IgD-negative memory B cell (primary cell): Measurements from ENCODE around the gene STAT4. TPM values are rescaled to one million over a fixed set of nuclear protein-coding genes. Genes with fewer than 3 reads are reported as not detected.

ENCODE experiments used
- H3K27ac Mint-ChIP-seq, 3 donors: one replicate each; pipeline ENCODE4 v1.8.0; 2020 to 2022; ENCODE audit warnings: mild to moderate bottlenecking in 3 of 3, mixed read lengths in 3 of 3, moderate library complexity in 1 of 3
- H3K27me3 Mint-ChIP-seq: one replicate; pipeline ENCODE4 v1.8.0; 2021; ENCODE audit warnings: mixed read lengths
- H3K36me3 Mint-ChIP-seq: one replicate; pipeline ENCODE4 v1.8.0; 2020; ENCODE audit warnings: mild to moderate bottlenecking, mixed read lengths
- H3K4me1 Mint-ChIP-seq, 3 donors: one replicate each; pipeline ENCODE4 v1.8.0; 2020 to 2022; ENCODE audit warnings: mixed read lengths in 3 of 3, mild to moderate bottlenecking in 1 of 3
- H3K4me3 Mint-ChIP-seq, 4 donors: one replicate each; pipeline ENCODE4 v1.8.0; 2020 to 2022; ENCODE audit warnings: mild to moderate bottlenecking in 4 of 4, mixed read lengths in 4 of 4, moderate library complexity in 3 of 4
- H3K9me3 Mint-ChIP-seq, 3 donors: one replicate each; pipeline ENCODE4 v1.8.0; 2020 to 2021; ENCODE audit warnings: mixed read lengths in 3 of 3, mild to moderate bottlenecking in 1 of 3
- polyA plus RNA-seq: library from polyadenylated mRNA; unstranded; fragments of 300-500 nt; fragmentation: Illumina TruSeq; gene quantifications from one replicate; pipeline ENCODE4 v1.2.3, GENCODE V29; 2021

Gene STAT4
- polyA plus RNA-seq, 1 donor from 2014 or later, result 1.9 TPM

DNA sequence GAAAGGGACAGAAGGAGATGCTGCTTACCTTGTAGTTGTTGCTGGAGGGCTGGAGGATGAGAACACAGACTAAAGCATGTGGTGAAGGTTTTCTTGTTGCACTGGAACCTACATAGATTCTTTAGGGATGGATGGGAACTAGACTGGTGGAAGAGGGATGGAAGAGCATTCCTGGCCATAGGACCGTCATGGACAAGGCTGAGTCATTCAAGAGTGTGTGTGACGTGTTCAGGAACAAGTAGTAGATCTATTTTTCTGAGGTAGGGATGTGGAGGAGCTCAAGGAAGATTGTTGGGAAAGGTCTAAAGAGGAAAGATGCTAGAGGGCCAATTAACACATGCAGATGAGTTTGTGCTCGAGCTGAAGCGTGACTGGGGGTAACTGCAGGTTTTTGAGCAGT, 6.6 kb downstream of the STAT4 start:
- H3K27me3 Mint-ChIP-seq, result peaks cover 2% of the 10 kb centered on the region
- H3K36me3 Mint-ChIP-seq, result no peaks in the 10 kb centered on the region
- H3K4me1 Mint-ChIP-seq, result peaks cover 0 to 2% (median 0%) of the 10 kb centered on the region in 3 donors
- H3K9me3 Mint-ChIP-seq, result peaks cover 0 to 4% (median 0%) of the 10 kb centered on the region in 3 donors
- H3K27ac Mint-ChIP-seq, result peak overlapping the region in 1 of 3 donors; percentile 63
- no peak overlapping the region for H3K4me3 Mint-ChIP-seq

DNA sequence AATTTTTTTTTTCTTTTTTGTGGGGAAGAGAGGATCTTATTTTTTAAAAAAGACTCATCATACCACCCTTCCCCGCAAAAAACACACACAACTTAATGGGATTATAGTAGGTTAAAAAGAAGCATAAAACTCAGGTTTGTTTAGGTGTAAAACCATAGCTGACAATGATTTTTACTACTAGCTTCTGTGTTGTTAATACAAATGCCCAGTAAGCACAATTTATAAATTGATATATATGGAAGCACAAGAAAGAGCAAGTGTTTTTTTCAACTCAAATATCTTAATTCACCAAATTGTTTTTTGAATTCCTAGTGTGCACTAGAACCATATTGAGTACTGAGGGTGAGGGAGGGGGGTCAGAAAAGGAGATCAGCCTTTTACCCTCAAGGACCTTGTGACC, 7.0 kb downstream of the STAT4 start:
- Mint-ChIP-seq H3K27ac (peak overlapping the region in 1 of 3 donors; percentile 63), H3K9me3 (peaks cover 0 to 4% (median 0%) of the 10 kb centered on the region in 3 donors), H3K27me3 (peaks cover 2% of the 10 kb centered on the region), H3K36me3 (no peaks in the 10 kb centered on the region), H3K4me1 (peaks cover 0 to 2% (median 0%) of the 10 kb centered on the region in 3 donors), H3K4me3 (no peak overlapping the region)

DNA sequence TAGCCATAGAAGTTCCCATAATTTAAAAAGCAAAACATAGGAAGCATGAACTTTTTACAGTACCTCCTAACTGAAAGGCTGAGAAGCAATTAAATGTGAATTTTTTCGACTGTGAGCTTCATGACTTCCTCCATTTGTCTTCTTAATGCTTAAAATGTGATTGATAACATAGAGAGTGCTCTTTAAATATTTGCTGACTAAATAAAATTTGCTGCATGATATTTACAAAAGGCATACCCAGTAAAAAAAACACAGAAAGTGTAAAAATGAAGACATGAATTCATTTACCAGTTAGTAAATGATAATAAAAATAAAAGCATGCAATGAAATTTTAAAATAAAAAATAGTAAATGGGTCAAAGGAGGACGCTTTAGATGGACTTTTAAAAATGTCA, 21.9 kb downstream of the STAT4 start:
- Mint-ChIP-seq H3K9me3 (no peaks in the 10 kb centered on the region), H3K27me3 (no peaks in the 10 kb centered on the region), H3K4me1 (peaks cover 0 to 3% (median 0%) of the 10 kb centered on the region in 3 donors), H3K27ac (no peak overlapping the region), H3K4me3 (no peak overlapping the region), H3K36me3 (peaks cover 2% of the 10 kb centered on the region)

DNA sequence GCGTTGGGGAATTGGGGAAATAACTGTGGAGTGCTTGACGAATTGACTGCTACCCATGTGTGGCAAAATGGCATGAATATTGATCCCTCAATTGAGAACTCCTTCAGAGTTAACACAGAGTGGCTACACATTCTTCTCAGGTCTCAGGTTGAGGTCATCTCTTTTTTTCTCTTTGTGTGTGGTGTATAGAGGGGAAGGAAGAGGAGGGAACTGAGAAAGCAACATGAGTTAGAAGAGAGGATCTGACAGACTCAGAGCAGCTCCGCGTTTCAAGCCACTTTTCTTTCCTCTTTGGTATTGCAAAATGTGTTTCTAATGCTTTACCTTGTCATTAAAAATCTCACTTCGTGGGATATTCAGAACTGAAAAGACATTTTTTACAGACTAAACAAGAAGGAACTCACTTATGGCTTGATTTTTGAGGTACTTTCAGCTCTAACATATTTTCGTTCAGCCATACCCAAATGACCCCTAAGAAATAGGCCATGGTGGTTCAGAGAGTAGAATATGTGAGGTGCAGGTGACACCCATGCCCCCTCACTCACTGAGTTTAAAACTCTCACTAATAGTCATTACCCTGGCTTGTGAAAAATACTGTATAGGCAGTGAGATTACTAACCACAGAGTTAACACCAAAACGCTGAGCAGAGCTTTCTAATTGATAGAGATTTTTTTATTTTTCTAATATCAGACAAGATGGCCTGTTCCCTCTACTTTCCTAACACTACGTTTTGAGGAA, 22.5 kb downstream of the STAT4 start:
- H3K27ac Mint-ChIP-seq, result peak overlapping the region in 1 of 3 donors; percentile 39
- H3K4me1 Mint-ChIP-seq, result peaks cover 0 to 3% (median 0%) of the 10 kb centered on the region in 3 donors
- H3K9me3 Mint-ChIP-seq, result no peaks in the 10 kb centered on the region
- H3K4me3 Mint-ChIP-seq, result peak overlapping the region in 1 of 4 donors; percentile 66
- H3K36me3 Mint-ChIP-seq, result peaks cover 2% of the 10 kb centered on the region
- H3K27me3 Mint-ChIP-seq, result no peaks in the 10 kb centered on the region

DNA sequence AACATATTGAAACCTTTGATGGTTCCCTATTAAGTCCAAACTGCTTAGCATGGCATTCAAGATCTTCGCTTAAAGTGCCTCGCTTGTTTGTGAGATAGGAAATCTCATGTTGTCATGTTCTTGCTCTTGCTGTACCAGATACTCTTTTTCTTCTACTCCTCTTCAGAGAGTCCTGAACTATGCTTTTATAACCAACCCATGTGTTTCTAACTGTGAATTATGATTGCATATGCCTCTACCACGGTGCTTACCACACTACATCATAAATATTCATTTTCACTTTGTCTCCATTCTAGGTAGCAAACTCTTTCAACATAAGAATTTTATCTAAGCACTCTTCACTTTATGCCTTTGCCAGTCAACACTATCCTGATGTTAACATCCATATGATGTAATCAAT, 23.6 kb downstream of the STAT4 start:
- H3K27ac Mint-ChIP-seq, result no peak overlapping the region
- H3K9me3 Mint-ChIP-seq, result no peaks in the 10 kb centered on the region
- peaks cover 0 to 3% (median 0%) of the 10 kb centered on the region in 3 donors for H3K4me1 Mint-ChIP-seq
- H3K4me3 Mint-ChIP-seq, result no peak overlapping the region
- no peaks in the 10 kb centered on the region for H3K27me3 Mint-ChIP-seq
- peaks cover under 1% of the 10 kb centered on the region for H3K36me3 Mint-ChIP-seq

DNA sequence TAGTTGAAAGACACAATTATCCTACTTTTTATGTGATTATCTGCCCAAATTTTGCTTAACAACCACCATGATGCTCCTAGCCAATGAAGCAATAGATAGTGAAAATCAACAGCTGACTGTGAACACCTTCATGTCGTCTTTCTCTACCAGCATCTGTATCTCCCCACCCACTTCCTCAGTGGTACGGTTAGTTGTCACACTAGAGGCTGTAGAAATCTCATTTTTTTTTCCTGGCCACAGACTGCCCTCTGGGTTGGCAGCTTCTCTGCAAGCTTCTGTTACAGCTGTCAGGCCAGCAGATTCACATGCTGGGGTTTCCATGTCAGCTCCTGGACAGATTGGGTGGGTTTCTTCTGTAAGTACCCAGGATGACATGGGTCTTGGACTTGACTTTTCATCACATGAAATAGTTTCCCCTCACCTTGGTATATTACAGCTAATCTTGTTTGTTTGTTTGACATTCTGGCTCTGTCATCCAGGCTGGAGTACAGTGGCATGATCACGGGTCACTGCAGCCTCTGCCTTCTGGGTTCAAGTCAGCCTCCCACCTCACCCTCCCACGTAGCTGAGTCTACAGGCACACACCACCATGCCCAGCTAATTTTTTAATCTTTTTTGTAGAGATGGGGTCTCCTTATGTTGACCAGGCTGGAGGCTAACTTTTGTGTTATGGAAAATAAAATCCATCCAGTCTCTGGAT, 24.3 kb downstream of the STAT4 start:
- no peak overlapping the region for H3K4me3 Mint-ChIP-seq
- H3K36me3 Mint-ChIP-seq, result no peaks in the 10 kb centered on the region
- H3K9me3 Mint-ChIP-seq, result no peaks in the 10 kb centered on the region
- H3K27me3 Mint-ChIP-seq, result no peaks in the 10 kb centered on the region
- peaks cover 0 to 3% (median 0%) of the 10 kb centered on the region in 3 donors for H3K4me1 Mint-ChIP-seq
- no peak overlapping the region for H3K27ac Mint-ChIP-seq

DNA sequence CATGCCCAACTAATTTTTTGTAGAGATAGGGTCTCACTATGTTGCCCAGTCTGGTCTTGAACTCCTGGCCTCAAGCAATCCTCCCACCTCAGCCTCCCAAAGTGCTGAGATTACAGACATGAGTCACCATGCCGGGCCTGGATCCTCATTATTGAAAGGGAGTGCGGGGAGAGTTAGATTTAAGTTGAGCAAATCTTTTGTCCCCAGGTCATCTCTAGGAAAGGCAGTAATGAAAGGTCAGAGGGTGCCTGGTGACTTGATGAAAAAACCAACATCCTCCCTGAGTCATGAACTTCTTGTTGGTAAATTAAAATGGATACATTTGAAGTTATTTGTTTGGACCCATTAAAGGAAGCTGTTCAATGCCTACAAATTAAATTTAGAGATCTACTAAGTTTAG, 25.1 kb downstream of the STAT4 start:
- no peak overlapping the region for H3K27ac Mint-ChIP-seq
- H3K4me1 Mint-ChIP-seq, result peaks cover 0 to 3% (median 0%) of the 10 kb centered on the region in 3 donors
- H3K27me3 Mint-ChIP-seq, result no peaks in the 10 kb centered on the region
- no peaks in the 10 kb centered on the region for H3K36me3 Mint-ChIP-seq
- H3K9me3 Mint-ChIP-seq, result no peaks in the 10 kb centered on the region
- no peak overlapping the region for H3K4me3 Mint-ChIP-seq

DNA sequence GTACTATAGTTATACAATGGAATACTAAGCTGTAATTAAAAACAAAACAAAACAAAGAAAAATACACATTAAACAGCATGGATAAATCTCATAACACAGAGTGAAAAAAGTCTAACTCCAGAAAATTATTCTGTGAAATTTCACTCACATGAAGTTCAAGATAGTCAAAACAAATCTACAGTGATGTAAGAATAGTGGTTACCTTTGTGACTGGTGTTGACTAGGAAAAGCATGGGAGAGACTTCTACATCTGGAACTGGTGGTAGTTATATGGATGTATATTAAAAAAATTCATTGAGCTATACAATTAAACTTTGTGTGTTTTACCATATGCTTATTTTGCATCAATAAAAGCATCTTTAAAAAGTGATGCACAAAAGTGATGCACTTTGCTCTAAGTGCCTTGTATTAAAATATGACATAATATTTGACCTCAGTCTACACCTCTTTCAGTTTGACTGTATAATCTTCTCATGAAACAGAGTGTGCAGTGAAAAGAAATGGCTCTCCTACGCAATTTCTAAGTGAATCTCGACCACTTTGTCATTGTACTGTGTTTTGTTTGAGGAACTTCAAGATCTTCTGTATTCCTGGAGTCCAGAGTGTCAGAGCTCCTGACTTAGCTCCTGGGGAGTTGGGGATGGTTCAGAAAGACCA, 28.0 kb downstream of the STAT4 start:
- no peaks in the 10 kb centered on the region for H3K27me3 Mint-ChIP-seq
- no peak overlapping the region for H3K27ac Mint-ChIP-seq
- H3K9me3 Mint-ChIP-seq, result peaks cover 0 to 2% (median 0%) of the 10 kb centered on the region in 3 donors
- no peak overlapping the region for H3K4me3 Mint-ChIP-seq
- H3K4me1 Mint-ChIP-seq, result peaks cover 0 to 3% (median 0%) of the 10 kb centered on the region in 3 donors
- H3K36me3 Mint-ChIP-seq, result peaks cover 5% of the 10 kb centered on the region

DNA sequence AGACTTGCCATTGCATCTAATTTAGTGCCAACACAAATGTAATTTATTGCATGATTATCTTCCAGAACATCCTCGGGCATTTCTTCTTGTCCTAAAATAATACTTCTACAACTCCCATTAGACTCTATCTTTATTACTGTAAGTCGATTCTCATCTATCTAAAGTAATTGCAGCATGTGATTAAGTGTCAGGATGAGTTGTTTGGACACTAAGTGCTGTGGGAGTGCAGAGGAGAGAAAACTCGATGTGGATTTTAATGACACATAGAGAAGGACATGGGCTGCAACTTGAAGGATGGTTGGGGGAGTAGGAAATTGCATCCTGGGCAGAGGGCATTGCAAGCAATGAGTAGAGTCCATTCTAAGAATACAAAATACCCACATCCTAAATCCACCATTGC, 33.5 kb downstream of the STAT4 start:
- Mint-ChIP-seq H3K27me3 (peaks cover 4% of the 10 kb centered on the region), H3K4me1 (peaks cover 0 to 14% (median 5%) of the 10 kb centered on the region in 3 donors), H3K4me3 (no peak overlapping the region), H3K27ac (no peak overlapping the region), H3K36me3 (peaks cover 5% of the 10 kb centered on the region), H3K9me3 (peaks cover 0 to 2% (median 0%) of the 10 kb centered on the region in 3 donors)

DNA sequence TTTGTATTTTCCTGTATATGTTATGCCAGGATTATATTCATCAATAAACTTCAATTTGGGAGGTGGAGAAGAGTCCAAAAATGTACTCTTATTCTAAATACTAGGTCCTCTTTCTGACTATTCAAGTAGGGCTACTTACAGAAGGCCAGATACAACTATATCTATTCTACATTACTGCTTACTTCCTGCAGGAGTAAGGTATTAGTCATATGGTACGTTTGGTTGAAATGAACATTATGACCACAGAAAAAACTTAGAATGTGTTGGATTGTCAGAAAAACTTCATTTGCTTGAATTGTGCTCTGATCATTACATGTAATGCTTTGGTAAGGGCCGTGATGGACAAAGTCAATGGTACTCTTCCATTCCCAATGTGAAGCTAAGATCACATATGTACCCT, 35.0 kb downstream of the STAT4 start:
- peaks cover 5% of the 10 kb centered on the region for H3K36me3 Mint-ChIP-seq
- no peak overlapping the region for H3K4me3 Mint-ChIP-seq
- H3K27ac Mint-ChIP-seq, result peak overlapping the region in 1 of 3 donors; percentile 10
- peaks cover 0 to 2% (median 0%) of the 10 kb centered on the region in 3 donors for H3K9me3 Mint-ChIP-seq
- peaks cover 0 to 14% (median 5%) of the 10 kb centered on the region in 3 donors for H3K4me1 Mint-ChIP-seq
- H3K27me3 Mint-ChIP-seq, result peaks cover 4% of the 10 kb centered on the region

DNA sequence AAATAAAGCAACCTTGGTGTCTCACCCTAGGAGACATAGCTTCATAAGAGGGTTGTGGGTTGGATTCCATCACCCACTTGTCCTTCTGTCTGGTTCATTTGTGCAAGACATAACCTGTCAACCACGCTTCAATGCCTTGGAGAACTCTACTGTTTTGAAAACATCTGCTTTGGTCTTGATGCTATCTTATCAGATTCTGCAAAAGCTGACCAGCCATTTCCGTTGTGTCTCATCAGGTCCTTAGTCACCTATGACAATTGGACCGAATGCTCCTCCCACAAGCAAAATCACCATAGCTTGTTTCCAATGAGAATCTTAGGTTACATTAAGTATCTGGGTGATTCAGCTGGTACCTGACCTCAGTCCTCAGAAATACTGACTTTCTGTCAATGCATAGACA, 35.4 kb downstream of the STAT4 start:
- Mint-ChIP-seq H3K4me3 (no peak overlapping the region), H3K36me3 (peaks cover 5% of the 10 kb centered on the region), H3K9me3 (peaks cover 0 to 2% (median 0%) of the 10 kb centered on the region in 3 donors), H3K4me1 (peaks cover 0 to 14% (median 5%) of the 10 kb centered on the region in 3 donors), H3K27me3 (peaks cover 4% of the 10 kb centered on the region), H3K27ac (peak overlapping the region in 1 of 3 donors; percentile 10)

DNA sequence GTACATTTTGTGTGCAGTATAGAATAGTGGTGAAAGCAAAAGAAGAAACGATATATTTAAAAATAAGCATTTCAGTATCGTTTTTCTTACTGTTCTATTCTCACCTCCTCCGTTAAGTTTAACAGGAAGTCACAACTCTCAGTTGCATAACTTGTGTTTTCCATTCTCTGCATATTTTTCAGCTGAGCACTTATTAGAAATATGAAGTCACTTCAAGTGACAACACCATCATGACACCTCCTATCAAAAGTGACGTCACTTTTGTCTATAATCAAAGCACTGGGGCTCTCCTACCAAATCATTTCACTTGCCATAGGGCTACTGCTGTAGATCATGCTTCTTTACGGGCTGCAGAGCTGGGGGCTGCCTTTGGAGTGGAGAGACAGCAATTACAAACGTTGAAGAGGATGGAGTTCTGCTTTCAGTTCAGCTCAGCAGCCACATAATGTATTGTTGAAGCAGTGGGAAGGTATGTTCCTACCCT, 36.3 kb downstream of the STAT4 start:
- H3K27me3 Mint-ChIP-seq, result peaks cover 6% of the 10 kb centered on the region
- H3K36me3 Mint-ChIP-seq, result peaks cover 2% of the 10 kb centered on the region

DNA sequence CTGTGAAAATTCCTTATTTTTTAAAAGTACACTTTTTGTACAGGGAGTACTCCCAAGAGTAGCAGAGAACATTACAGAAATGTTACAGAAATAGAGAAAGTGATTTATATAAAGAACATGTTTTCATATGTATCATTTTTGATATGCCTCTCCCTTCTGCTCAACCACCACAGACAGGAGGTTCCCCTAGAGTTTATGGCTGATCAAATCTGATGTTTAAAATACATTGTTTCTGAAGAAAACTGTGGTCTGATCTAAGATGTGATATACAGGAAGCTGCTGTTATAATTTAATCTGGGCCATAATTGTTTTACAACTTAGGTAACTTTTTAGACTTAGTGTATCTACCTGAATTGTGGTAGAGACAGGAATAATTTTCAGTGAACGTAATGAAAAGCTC, 37.0 kb downstream of the STAT4 start:
- Mint-ChIP-seq H3K9me3 (no peaks in the 10 kb centered on the region), H3K36me3 (peaks cover 2% of the 10 kb centered on the region), H3K4me1 (peaks cover 0 to 14% (median 5%) of the 10 kb centered on the region in 3 donors), H3K4me3 (peak overlapping the region in 1 of 4 donors; percentile 15), H3K27ac (no peak overlapping the region), H3K27me3 (peaks cover 6% of the 10 kb centered on the region)

More for the DNA sequence above, 36.3 kb downstream of the STAT4 start:
- peaks cover 0 to under 1% (median 0%) of the 10 kb centered on the region in 3 donors for H3K9me3 Mint-ChIP-seq
- H3K4me1 Mint-ChIP-seq, result peaks cover 0 to 14% (median 5%) of the 10 kb centered on the region in 3 donors
- H3K27ac Mint-ChIP-seq, result peak overlapping the region in 2 of 3 donors; percentile 3 to 7
- peak overlapping the region in 3 of 4 donors; percentile 47 to 80 (median 49) for H3K4me3 Mint-ChIP-seq

DNA sequence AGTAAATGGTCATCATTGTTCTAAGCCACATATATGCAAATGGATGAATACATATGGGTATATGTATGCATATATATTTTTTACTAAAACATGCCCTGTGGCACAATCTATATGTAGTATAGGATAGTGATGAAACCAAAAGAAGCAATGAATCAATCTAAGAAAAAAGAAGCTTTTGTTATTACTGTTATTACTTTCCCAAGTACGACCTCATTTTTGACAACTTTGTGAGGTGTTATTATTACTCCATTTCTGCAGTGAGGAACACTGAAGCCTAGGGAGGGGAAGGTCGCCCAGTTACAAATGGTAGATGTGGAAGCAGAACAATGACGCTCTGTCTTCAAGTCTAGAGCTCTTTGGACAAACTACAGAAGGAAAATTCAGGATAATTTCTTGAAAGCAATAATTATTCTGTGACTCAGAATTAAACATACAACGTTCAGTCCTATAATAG, 38.3 kb downstream of the STAT4 start:
- peaks cover 6% of the 10 kb centered on the region for H3K27me3 Mint-ChIP-seq
- peaks cover 0 to 14% (median 5%) of the 10 kb centered on the region in 3 donors for H3K4me1 Mint-ChIP-seq
- H3K27ac Mint-ChIP-seq, result no peak overlapping the region
- no peaks in the 10 kb centered on the region for H3K9me3 Mint-ChIP-seq
- H3K4me3 Mint-ChIP-seq, result no peak overlapping the region
- no peaks in the 10 kb centered on the region for H3K36me3 Mint-ChIP-seq

DNA sequence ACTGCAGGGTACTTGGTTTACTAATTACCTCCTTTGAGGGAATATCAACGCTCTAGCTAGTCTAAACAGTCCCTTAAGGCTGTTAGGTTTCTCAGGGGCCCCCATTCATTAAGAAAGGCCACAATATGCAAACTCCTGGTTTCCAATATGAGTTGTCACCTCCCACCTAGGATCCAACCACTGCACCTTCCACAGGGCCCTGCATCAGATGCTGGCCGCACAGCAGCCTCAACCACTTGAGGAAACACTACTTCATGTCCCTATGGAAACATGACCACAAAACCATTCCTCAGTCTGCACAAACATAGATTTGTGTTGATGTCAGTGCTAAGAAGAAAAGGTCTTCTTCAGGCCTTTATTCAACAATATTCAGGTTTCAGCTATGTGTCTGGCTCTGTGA, 40.9 kb downstream of the STAT4 start:
- H3K36me3 Mint-ChIP-seq, result no peaks in the 10 kb centered on the region
- H3K4me1 Mint-ChIP-seq, result peaks cover 0 to 7% (median 5%) of the 10 kb centered on the region in 3 donors
- no peak overlapping the region for H3K4me3 Mint-ChIP-seq
- H3K9me3 Mint-ChIP-seq, result no peaks in the 10 kb centered on the region
- H3K27me3 Mint-ChIP-seq, result peaks cover 5% of the 10 kb centered on the region
- no peak overlapping the region for H3K27ac Mint-ChIP-seq
